Posterior cingulate gyrus (tissue), 11 donors: Measurements from ENCODE around the gene TMEM51.

Experiments used
- DNase-seq, 10 donors: peaks; one replicate each; pipeline versions ENCODE4 v3.0.0 to v3.0.0-alpha.2; 2020 to 2021; ENCODE audit warnings: mixed read lengths in 3 of 10
- intact Hi-C: fragments of 100-400 bp; cut with DNase I; formaldehyde crosslinking; loops from one replicate; pipeline ENCODE4 v1.15.1; 2023

The TMEM51 gene

GRCh38 chr1:15257309-15257708 lies 103.8 kb downstream of the TMEM51 start:
- no peak for DNase-seq
- intact Hi-C loops: no loop called here

GRCh38 chr1:15258833-15259621 lies 105.5 kb downstream of the TMEM51 start:
- DNase-seq: no peak
- intact Hi-C loops: no loop called here

GRCh38 chr1:15259622-15260007 lies 106.1 kb downstream of the TMEM51 start:
- DNase-seq: no peak
- intact Hi-C loops: no loop called here

- no peak for DNase-seq
Measured at GRCh38 chr1:15260418-15261154, 107.0 kb downstream of the TMEM51 start.

GRCh38 chr1:15261155-15262002 lies 107.8 kb downstream of the TMEM51 start:
- intact Hi-C loops: no loop called here
- peak in 3 of 10 donors; percentile 19 to 79 (median 26) for DNase-seq

More at GRCh38 chr1:15260418-15261154, 107.0 kb downstream of the TMEM51 start:
- intact Hi-C loops: no loop called here

GRCh38 chr1:15262003-15262377 lies 108.4 kb downstream of the TMEM51 start:
- DNase-seq: no peak
- intact Hi-C loops: no loop called here

- intact Hi-C loops: no loop called here
- no peak for DNase-seq
Measured at GRCh38 chr1:15262706-15263105, 109.2 kb downstream of the TMEM51 start.

- intact Hi-C loops: no loop called here
- DNase-seq: no peak
Measured at GRCh38 chr1:15264769-15265168, 111.2 kb downstream of the TMEM51 start.
